Erythroblast (primary cell): Measurements from ENCODE around the gene ARMC9.
A peak's percentile ranks its signal among the peaks of the same experiment; 100 is the strongest.
"Not testable (repeated sequence)": the region's sequence is repeated elsewhere in the genome, so short reads cannot be mapped to it uniquely, and the experiment has no call there.

Source experiments
- DNase-seq, 2 experiments: peaks; one replicate each; lab custom pipeline; 2025; lab: John Stamatoyannopoulos, UW
- GATA1 ChIP-seq: IDR thresholded peaks from 2 replicates; pipeline ENCODE4 v1.6.1; 2011; ENCODE audit warnings: low read depth, mild to moderate bottlenecking, control low read depth, low read length, moderate library complexity
- POLR2A ChIP-seq: IDR thresholded peaks from 2 replicates; pipeline ENCODE4 v1.6.1; 2011; ENCODE audit warnings: mild to moderate bottlenecking, low read length

The ARMC9 gene

DNA sequence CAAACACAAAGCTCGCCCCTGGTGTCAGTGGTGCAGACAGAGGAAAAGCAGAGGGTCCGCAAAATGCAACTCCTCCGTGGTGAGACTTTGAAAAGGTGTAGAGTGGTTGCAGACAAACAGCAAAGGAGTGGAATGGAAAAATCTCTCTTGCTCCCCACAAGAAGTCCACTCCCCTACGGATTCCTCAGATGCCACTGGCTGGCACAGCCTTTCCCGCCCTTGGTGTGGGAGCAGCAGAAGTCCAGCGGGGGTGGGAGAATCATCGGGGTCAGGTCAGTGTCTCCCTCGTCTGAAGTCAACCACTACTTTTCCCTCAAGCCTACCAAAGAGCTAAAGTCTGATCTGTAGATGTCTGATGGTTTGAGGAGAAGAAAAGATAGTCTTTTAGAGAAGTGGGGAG is 174.8 kb downstream of the ARMC9 start:
- no peak for TF ChIP-seq POLR2A
- TF ChIP-seq GATA1, result no peak
- no peak for DNase-seq

DNA sequence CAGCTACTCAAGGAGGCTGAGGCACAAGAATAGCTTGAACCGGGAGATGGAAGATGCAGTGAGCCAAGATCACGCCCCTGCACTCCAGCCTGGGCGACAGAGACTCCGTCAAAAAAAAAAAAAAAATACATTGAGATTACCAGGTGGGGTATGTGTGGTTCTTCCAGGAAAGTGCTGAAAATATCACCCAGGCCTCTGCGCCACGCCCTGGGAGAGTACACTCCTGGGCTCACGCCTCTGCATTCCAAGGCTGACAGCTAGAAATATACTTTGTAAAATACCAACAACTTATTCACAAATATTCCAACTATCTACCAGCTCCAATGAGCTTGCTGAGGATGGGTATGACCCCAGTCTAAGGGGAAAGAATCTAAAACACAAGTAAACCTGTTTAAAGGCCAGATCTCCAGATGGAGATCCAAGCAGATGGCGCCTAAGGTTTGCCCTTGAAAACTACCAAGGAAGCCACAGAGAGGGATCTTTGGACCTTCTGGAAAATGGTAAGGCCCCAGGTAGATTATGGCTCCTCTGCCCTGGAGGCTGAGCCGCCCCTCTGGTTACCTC is 175.4 kb downstream of the ARMC9 start:
- TF ChIP-seq POLR2A (no peak), GATA1 (no peak)
- no peak for DNase-seq

DNA sequence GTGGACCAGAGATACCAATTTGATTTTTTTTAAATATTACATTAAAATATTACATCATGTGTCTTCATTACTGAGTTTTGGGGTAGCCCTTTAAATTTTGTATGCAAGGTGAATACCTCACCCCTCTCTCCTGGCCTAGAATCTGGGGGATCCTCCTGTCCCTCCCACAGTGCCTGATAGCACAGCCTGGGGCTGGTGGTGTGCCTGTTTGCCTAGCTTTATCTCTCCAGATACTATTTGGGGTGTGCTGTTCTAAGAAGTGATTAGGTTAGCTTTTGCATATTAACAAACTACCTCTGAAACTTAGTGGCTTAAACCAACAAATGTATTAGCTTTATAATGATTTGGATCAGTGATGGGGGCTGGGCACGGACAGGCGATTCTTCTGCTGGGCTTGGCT is 176.3 kb downstream of the ARMC9 start:
- DNase-seq, result peak in 1 of 2 experiments; percentile 57
- TF ChIP-seq GATA1, result no peak
- TF ChIP-seq POLR2A, result no peak

- not testable (repeated sequence) for DNase-seq
Measured at GRCh38 chr2:231375994-231376615, 177.7 kb downstream of the ARMC9 start.

GRCh38 chr2:231376857-231377256 is 178.4 kb downstream of the ARMC9 start:
- TF ChIP-seq GATA1 (no peak), POLR2A (no peak)
- DNase-seq, result no peak

GRCh38 chr2:231378026-231378722 is 179.7 kb downstream of the ARMC9 start:
- no peak for TF ChIP-seq POLR2A
- TF ChIP-seq GATA1, result no peak
- no peak for DNase-seq

GRCh38 chr2:231379266-231380215 is 181.1 kb downstream of the ARMC9 start:
- TF ChIP-seq GATA1, result no peak
- no peak for TF ChIP-seq POLR2A
- DNase-seq, result no peak

GRCh38 chr2:231380307-231380706 is 181.9 kb downstream of the ARMC9 start:
- DNase-seq, result no peak
- TF ChIP-seq GATA1 (no peak), POLR2A (no peak)

GRCh38 chr2:231380991-231381847 is 182.8 kb downstream of the ARMC9 start:
- TF ChIP-seq POLR2A (no peak), GATA1 (no peak)
- no peak for DNase-seq

DNA sequence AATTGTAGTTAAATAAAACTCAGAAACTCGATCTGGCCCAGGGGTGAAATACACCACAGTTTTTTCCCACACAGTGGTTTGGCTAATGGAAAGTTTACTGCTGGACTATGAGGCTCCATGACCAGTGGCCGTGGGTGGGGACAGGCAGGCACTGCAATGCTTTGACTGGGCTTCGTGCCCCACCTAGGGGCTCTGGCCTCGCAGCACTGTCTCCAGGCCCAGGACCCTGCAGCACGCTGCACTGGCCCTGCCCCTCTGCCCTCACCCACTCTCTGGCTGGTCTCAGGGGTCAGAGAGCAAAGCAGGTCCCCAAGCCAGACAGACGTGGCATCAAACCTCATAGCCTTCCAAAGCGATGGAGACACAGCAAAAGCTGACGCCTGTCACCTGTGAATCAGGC is 183.7 kb downstream of the ARMC9 start:
- no peak for DNase-seq
- TF ChIP-seq POLR2A (no peak), GATA1 (no peak)

DNA sequence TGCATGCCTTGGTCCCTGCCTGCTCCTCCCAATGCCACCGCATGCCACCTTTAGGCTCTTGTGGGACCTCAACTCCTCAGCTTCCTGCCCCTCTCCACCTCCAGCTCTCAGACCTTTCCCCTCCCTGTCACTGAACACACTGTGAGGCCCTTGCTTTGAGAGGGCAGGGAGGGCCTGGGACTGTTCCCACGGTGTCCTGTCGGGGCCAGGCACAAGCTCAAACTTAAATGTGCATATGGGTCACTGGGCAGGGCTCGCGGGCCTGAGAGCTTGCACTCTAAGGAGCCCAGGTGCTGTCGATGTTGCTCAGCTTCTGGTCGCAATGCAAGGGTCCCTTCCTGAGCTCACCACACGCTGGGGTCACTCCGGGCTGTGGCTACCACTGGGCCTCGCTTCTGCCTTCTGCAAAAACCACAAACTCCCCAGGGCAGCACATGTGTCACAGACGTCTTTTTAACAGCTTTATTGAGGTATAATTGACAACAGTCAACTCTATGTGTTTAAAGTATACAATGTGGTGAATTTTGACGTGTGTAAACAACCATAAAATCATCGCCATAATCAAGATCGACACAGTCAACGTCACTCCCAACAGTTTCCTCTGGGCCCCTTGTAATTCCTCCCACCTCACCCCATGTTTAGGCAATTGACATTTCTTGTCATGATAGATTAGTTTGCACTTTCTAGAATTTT is 185.1 kb downstream of the ARMC9 start:
- no peak for DNase-seq
- TF ChIP-seq GATA1, result no peak
- TF ChIP-seq POLR2A, result no peak

DNA sequence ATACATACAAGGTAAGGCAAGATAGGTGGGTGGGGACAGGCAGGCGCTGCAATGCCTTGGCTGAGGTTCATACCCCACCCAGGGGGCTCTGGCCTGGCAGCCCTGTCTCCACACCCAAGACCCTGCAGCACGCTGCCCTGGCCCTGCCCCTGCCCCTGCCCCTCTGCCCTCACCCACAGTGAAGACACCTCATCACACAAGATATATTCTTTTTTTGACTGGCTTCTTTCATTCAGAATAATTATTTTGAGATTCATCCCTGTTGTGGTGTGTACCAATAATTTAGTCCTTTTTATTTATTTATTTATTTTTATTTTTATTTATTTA is 185.6 kb downstream of the ARMC9 start:
- TF ChIP-seq GATA1 (no peak), POLR2A (no peak)

GRCh38 chr2:231384970-231385369 is 186.5 kb downstream of the ARMC9 start:
- no peak for DNase-seq
- TF ChIP-seq POLR2A (no peak), GATA1 (no peak)

More for the DNA sequence above, 185.6 kb downstream of the ARMC9 start:
- DNase-seq, result no peak
